Activated CD4-positive, alpha-beta T cell treated with anti-CD3 and anti-CD28 coated beads, Interleukin-2, amount 10 ng/mL, durations not matched to agents 7 days and 5 days (primary cell): ENCODE data around the gene GRAMD1B. TPM values are rescaled to one million over a fixed set of nuclear protein-coding genes. Genes with fewer than 3 reads are reported as not detected.

Experiments used
- CTCF ChIA-PET: fragments of 350-600 bp; sonication (Branson Sonifier 250); formaldehyde crosslinking; loops from one replicate; lab custom pipeline; 2021; ENCODE audit warnings: antibody characterized with exemption; lab: Charles Lee
- POLR2A ChIA-PET: fragments of 350-600 bp; sonication (Branson Sonifier 250); formaldehyde crosslinking; loops from one replicate; lab custom pipeline; 2021; ENCODE audit warnings: antibody characterized with exemption; lab: Charles Lee
- DNase-seq: peaks from one replicate; pipeline ENCODE4 v3.0.0-alpha.2; 2020
- H3K27ac Mint-ChIP-seq: one replicate; pipeline ENCODE4 v1.8.0; 2021; ENCODE audit warnings: mild to moderate bottlenecking, moderate library complexity, mixed read lengths
- H3K27me3 Mint-ChIP-seq: one replicate; pipeline ENCODE4 v1.8.0; 2021; ENCODE audit warnings: mixed read lengths
- H3K36me3 Mint-ChIP-seq: one replicate; pipeline ENCODE4 v1.8.0; 2021; ENCODE audit warnings: low read depth, mixed read lengths
- H3K4me1 Mint-ChIP-seq: one replicate; pipeline ENCODE4 v1.8.0; 2021; ENCODE audit warnings: mixed read lengths
- H3K4me3 Mint-ChIP-seq: one replicate; pipeline ENCODE4 v1.8.0; 2021; ENCODE audit warnings: mild to moderate bottlenecking, moderate library complexity, mixed read lengths
- H3K9me3 Mint-ChIP-seq: one replicate; pipeline ENCODE4 v1.8.0; 2021; ENCODE audit warnings: mixed read lengths
- total RNA-seq, 2 experiments: library from RNA; stranded (reverse); gene quantifications; one replicate each; pipeline ENCODE4 v1.2.3, GENCODE V29; 2021

GRAMD1B gene
- total RNA-seq, 2 experiments from 2014 or later, result 35.3 to 36.3 TPM

DNA sequence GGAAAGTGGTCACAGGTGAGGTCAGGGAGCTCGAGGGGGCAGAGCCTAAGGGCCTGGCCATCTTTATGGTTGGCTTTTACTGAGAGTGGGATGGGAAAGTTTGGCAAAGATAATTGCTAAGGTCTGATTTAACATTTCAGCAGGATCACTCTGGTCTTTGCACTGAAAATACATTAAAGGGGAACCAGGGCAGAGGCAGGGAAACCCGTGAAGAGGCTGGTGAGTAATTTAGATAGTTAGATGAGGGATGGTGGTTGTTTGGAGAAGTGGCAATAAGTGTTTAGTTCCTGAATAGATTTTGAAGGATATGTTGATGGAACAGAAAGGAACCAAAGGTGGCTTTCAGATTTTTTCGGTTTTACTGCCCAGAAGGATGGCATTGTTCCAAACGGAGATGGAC is 173.6 kb downstream of the GRAMD1B start:
- H3K9me3 Mint-ChIP-seq, result no peaks in the 10 kb centered on the region
- peaks cover 38% of the 10 kb centered on the region for H3K36me3 Mint-ChIP-seq
- H3K4me1 Mint-ChIP-seq, result no peaks in the 10 kb centered on the region
- H3K27me3 Mint-ChIP-seq, result no peaks in the 10 kb centered on the region
- CTCF ChIA-PET, result no interaction called here
- H3K4me3 Mint-ChIP-seq, result no peak overlapping the region
- H3K27ac Mint-ChIP-seq, result peak overlapping the region; percentile 33
- no peak for DNase-seq
- POLR2A ChIA-PET, result no interaction called here

GRCh38 chr11:123607781-123608180 is 177.7 kb downstream of the GRAMD1B start:
- ChIA-PET CTCF (interaction anchor here (1.5 to 1.7 kb wide), 2 partner anchors 11 to 45 kb away, joined by 3 to 4 read pairs; no protein-coding TSS in a partner anchor), POLR2A (no interaction called here)
- Mint-ChIP-seq H3K27me3 (no peaks in the 10 kb centered on the region), H3K27ac (no peak overlapping the region), H3K4me3 (no peak overlapping the region), H3K9me3 (no peaks in the 10 kb centered on the region), H3K4me1 (no peaks in the 10 kb centered on the region), H3K36me3 (peaks cover 36% of the 10 kb centered on the region)
- no peak for DNase-seq

DNA sequence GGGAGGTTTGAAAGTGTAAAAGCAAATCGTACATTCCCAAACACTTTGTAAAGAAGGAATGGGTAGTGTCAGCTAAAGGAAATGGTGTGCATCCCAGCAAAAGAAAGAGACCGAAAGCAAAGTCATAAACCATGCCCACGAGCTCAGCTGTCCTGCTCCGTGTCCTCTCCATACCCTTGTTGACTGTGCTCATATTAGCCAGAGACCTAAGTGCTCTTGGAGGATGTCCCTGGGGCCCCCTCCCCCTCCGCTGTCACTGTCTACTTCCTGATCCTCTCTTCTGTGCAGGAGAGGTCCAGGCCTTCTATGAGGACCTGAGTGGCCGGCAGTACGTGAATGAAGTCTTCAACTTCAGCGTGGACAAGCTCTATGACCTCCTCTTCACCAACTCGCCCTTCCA is 178.3 kb downstream of the GRAMD1B start:
- Mint-ChIP-seq H3K36me3 (peaks cover 41% of the 10 kb centered on the region), H3K27me3 (no peaks in the 10 kb centered on the region), H3K27ac (no peak overlapping the region), H3K9me3 (no peaks in the 10 kb centered on the region), H3K4me3 (no peak overlapping the region), H3K4me1 (no peaks in the 10 kb centered on the region)
- DNase-seq, result no peak
- POLR2A ChIA-PET, result no interaction called here
- CTCF ChIA-PET, result interaction anchor here (1.5 kb wide), 1 partner anchor 45 kb away, joined by 3 read pairs; no protein-coding TSS in a partner anchor

DNA sequence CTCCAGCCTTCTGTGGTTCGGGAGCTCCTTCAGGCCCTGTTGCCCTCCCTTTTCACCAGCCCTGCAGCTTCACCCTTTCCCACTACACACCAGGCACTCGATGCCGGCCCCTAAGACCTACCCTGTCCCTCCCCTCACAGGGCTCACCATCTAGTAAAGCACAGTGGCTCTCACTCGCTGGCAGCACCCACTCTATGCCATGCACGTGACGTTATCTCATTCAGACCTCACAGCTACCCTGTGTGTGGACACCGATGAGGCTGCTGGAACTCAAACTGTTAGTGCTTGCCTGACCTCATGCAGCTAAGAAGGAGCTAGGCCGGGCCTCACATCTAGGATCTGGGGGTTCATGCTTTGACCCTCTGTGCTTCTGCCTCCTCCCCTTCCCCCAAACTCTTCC is 178.9 kb downstream of the GRAMD1B start:
- Mint-ChIP-seq H3K4me1 (no peaks in the 10 kb centered on the region), H3K4me3 (no peak overlapping the region), H3K27me3 (no peaks in the 10 kb centered on the region), H3K36me3 (peaks cover 36% of the 10 kb centered on the region), H3K27ac (peak overlapping the region; percentile 36), H3K9me3 (no peaks in the 10 kb centered on the region)
- DNase-seq, result no peak
- ChIA-PET POLR2A (no interaction called here), CTCF (interaction anchor here (0.6 to 1.5 kb wide), 2 partner anchors 44 to 120 kb away, joined by 3 read pairs; no protein-coding TSS in a partner anchor)

DNA sequence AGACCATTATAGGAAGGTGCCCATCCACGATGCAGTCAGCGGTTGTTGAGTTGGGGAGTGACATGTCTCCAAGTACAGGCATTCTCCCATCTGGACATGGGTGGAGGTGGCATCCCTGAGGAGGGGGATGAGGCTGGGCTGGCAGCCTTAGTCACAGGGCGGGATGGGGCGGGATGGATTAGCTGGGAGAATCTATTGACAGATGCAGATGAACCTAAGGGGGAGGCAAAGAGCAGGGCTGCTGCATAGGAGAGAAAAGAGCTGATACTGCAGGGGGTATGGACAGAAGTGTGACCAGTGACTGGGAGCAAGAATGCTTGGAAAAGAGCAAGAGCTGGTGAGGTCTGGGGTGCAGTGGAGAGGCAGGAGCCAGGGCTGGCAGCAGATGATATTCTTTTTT is 181.6 kb downstream of the GRAMD1B start:
- POLR2A ChIA-PET, result interaction anchor here (0.8 kb wide), 1 partner anchor 13 kb away, joined by 4 read pairs; no protein-coding TSS in a partner anchor
- Mint-ChIP-seq H3K27ac (no peak overlapping the region), H3K36me3 (peaks cover 37% of the 10 kb centered on the region), H3K27me3 (no peaks in the 10 kb centered on the region), H3K4me3 (no peak overlapping the region), H3K4me1 (no peaks in the 10 kb centered on the region), H3K9me3 (no peaks in the 10 kb centered on the region)
- CTCF ChIA-PET, result interaction anchor here (0.6 kb wide), 1 partner anchor 13 kb away, joined by 4 read pairs; no protein-coding TSS in a partner anchor
- DNase-seq, result no peak

DNA sequence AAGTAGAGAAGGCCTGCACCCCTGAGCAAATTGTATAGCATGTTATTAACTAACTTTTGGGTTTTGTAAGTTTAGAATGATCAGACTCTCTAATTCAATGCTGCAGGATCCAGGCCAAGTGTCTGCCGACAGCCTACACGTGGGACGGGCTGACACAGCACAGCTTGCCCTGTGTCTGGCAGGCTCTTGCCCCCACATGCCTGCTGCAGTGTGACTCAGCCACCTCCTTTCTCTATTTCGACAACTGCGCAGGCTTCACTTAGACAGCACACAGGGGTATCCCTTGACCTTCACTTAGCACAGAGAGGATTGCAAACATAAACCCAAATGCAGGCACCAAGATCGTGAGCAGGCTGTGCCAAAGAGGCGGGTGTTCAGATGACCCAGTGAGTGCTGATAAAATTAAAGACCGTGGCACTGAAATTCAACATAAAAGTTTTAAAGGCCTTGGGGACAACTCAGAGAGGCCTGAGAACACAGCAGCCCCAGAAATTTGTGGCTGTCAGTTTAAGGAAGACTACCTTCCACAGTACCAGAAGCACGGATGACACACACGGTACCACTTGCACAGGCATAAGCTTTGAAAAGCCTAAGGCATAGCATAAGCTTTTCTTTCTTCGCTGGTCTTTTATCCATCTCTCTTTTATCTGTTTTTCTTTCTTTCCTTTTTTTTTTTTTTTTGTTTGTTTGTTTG is 186.6 kb downstream of the GRAMD1B start:
- no peaks in the 10 kb centered on the region for H3K9me3 Mint-ChIP-seq
- ChIA-PET CTCF (interaction anchor here (1.0 to 1.4 kb wide), 2 partner anchors 22 to 90 kb away, joined by 3 read pairs; no protein-coding TSS in a partner anchor), POLR2A (no interaction called here)
- H3K27ac Mint-ChIP-seq, result no peak overlapping the region
- no peaks in the 10 kb centered on the region for H3K27me3 Mint-ChIP-seq
- H3K4me1 Mint-ChIP-seq, result no peaks in the 10 kb centered on the region
- DNase-seq, result no peak
- peaks cover 47% of the 10 kb centered on the region for H3K36me3 Mint-ChIP-seq
- no peak overlapping the region for H3K4me3 Mint-ChIP-seq

DNA sequence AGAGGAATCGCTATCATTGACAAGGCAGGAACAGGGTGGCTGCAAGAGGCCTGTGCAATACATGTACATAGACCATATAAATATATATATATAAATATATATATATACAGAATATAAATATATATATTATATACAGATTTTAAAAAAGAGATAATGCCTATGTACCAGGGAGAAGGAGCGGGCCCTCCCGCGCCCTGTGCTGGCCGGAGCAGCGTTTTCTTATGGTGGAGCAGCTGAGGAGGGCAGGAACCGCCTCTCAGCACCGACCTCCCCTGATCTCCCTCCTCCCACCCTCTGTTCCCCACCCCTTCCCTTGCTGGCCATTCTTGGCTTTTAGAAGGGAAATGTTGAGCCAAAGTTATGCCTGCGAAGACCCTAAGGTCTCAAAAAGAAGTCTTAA is 192.5 kb downstream of the GRAMD1B start:
- ChIA-PET CTCF (no interaction called here), POLR2A (no interaction called here)
- Mint-ChIP-seq H3K4me3 (no peak overlapping the region), H3K27ac (no peak overlapping the region), H3K4me1 (no peaks in the 10 kb centered on the region), H3K36me3 (peaks cover 24% of the 10 kb centered on the region), H3K27me3 (no peaks in the 10 kb centered on the region), H3K9me3 (no peaks in the 10 kb centered on the region)
- DNase-seq, result no peak

DNA sequence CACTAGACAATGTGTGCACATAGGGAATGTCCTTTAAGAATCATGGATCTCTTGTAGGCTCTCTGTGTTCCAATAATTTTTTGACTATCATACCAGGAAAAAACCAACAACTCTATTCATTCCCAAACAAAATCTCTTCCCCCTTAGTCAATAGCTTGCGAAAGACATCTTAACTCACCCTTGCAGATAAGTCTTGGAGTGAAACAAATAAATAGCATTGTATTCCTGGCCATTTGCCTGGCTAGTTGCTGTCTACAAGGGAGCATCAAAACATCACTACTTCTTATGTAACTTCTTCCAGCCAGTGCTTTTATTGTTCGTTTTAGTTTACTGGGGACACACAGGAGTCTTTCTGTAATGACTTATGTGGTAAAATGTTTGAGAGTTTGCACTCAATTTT is 194.9 kb downstream of the GRAMD1B start:
- POLR2A ChIA-PET, result interaction anchor here (0.6 kb wide), 1 partner anchor 13 kb away, joined by 4 read pairs; no protein-coding TSS in a partner anchor
- DNase-seq, result no peak
- no peak overlapping the region for H3K27ac Mint-ChIP-seq
- CTCF ChIA-PET, result interaction anchor here (0.6 to 1.0 kb wide), 2 partner anchors 11 to 13 kb away, joined by 3 to 4 read pairs; no protein-coding TSS in a partner anchor
- no peak overlapping the region for H3K4me3 Mint-ChIP-seq
- no peaks in the 10 kb centered on the region for H3K4me1 Mint-ChIP-seq
- H3K36me3 Mint-ChIP-seq, result peaks cover 8% of the 10 kb centered on the region
- no peaks in the 10 kb centered on the region for H3K9me3 Mint-ChIP-seq
- peaks cover 3% of the 10 kb centered on the region for H3K27me3 Mint-ChIP-seq

DNA sequence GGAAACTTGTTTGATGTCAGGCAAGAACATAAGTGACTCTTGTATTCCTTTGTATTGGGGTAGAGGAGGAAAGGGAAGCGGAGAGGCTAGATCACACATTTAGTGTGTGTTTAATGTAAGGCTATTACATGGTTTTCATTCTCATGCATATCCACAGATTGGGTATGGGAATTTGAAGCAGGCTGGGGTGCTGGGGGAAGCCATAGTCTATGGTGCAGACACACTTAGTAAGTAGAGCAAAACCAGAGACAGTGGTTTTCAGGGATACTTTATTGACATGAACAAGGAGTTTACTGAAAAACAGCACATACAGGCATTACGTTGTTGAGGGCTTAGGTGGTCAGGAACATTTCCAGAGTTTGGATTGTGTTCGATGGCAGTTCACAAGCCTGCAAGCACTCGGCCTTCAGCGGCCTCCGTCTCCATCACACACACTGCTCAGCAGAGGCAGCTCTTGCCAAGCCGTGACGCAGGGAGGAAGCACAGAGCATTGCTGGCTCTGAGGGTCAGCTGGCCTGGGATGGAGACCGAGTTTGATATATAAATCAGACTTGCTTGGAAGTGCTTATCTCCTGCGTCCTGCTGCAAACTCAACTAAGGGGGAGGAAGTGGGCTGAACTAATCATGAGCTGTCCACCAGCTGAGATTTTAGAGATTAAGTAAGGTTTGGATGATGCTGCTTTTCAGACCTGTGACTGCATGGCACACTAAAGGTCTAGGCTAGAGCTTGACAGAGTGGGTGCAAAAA is 199.0 kb downstream of the GRAMD1B start:
- Mint-ChIP-seq H3K9me3 (no peaks in the 10 kb centered on the region), H3K27ac (no peak overlapping the region), H3K4me3 (no peak overlapping the region), H3K36me3 (peaks cover 5% of the 10 kb centered on the region), H3K4me1 (no peaks in the 10 kb centered on the region), H3K27me3 (peaks cover 9% of the 10 kb centered on the region)
- ChIA-PET CTCF (no interaction called here), POLR2A (no interaction called here)
- no peak for DNase-seq

- POLR2A ChIA-PET, result no interaction called here
- Mint-ChIP-seq H3K4me1 (no peaks in the 10 kb centered on the region), H3K9me3 (no peaks in the 10 kb centered on the region), H3K27ac (no peak overlapping the region), H3K27me3 (peaks cover 13% of the 10 kb centered on the region), H3K36me3 (peaks cover 5% of the 10 kb centered on the region), H3K4me3 (no peak overlapping the region)
- CTCF ChIA-PET, result no interaction called here
- no peak for DNase-seq
Measured at GRCh38 chr11:123630126-123630608, 200.1 kb downstream of the GRAMD1B start.

DNA sequence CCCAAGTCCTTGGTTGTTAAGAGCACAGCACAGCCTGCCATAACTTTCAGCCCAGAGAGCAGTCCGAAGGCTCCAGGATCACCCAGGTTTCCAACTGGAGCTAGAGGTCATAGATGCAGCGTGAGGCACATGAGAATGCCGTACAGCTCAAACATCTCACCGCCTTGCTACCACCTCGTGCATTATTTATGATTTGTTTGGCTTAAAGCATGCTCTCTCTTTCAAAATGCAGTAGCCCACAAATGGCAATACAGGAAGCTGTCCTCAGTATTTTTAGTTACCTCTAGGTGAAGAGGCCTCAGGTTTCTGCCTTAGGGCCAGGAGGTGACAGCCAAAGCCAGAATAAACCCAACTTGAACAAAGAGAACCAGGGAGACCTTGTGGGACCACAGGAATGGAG is 210.0 kb downstream of the GRAMD1B start:
- no peaks in the 10 kb centered on the region for H3K36me3 Mint-ChIP-seq
- H3K4me3 Mint-ChIP-seq, result no peak overlapping the region
- ChIA-PET POLR2A (no interaction called here), CTCF (interaction anchor here (0.6 to 1.7 kb wide), 2 partner anchors 9 to 1066 kb away, joined by 3 to 6 read pairs; no protein-coding TSS in a partner anchor)
- peaks cover 11% of the 10 kb centered on the region for H3K27me3 Mint-ChIP-seq
- no peaks in the 10 kb centered on the region for H3K9me3 Mint-ChIP-seq
- no peak overlapping the region for H3K27ac Mint-ChIP-seq
- no peak for DNase-seq
- H3K4me1 Mint-ChIP-seq, result no peaks in the 10 kb centered on the region

- Mint-ChIP-seq H3K4me3 (no peak overlapping the region), H3K27me3 (peaks cover 9% of the 10 kb centered on the region), H3K36me3 (no peaks in the 10 kb centered on the region), H3K27ac (no peak overlapping the region), H3K4me1 (no peaks in the 10 kb centered on the region), H3K9me3 (no peaks in the 10 kb centered on the region)
- CTCF ChIA-PET, result interaction anchor here (0.6 to 1.7 kb wide), 6 partner anchors 10 to 1067 kb away, joined by 3 to 7 read pairs (median 4); partner anchors contain the start of gene SCN3B
- DNase-seq, result peak; percentile 51
- POLR2A ChIA-PET, result no interaction called here
Measured at GRCh38 chr11:123640677-123641494, 210.8 kb downstream of the GRAMD1B start.
